ENCODE data around the gene KRT37. TPM values are rescaled to one million over a fixed set of nuclear protein-coding genes. Genes with fewer than 3 reads are reported as not detected.

The KRT37 gene
- total RNA-seq, 1 experiment from 2014 or later, result not detected

DNA sequence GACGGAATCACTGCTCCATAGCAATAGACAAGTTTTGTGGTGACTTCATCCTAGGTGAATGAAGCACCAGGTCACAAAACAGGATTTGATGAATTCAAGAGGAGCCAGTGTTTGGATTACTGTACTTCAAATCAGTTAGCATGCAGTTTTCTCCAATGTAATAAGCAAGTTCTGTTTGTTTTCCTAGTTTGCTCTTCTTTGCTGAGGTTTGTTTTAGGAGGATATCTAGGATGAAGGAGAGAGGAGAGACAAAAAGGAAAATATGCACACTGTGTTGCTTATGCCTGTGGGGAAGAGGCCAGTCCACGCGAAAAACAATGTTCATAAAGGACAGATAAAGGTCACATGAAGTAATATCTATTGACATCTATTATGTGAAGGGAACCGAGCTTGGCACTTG is 9.0 kb downstream of the KRT37 start:
- Histone ChIP-seq H3K4me2 (ENCODE audit: insufficient read depth, insufficient read length, low read length) (no peak overlapping the region), H3K4me1 (ENCODE audit: insufficient read depth, low read length) (peaks cover 4% of the 10 kb centered on the region), H3K56ac (ENCODE audit: insufficient read length, low read depth, low read length) (no peak overlapping the region), H4K8ac (replicated peaks; ENCODE audit: insufficient read length, low read depth, low read length) (no peak overlapping the region), H3K23ac (ENCODE audit: insufficient read length, low read depth, low read length) (no peak overlapping the region), H2AK5ac (ENCODE audit: insufficient read length, low read length) (no peak overlapping the region), H2BK12ac (ENCODE audit: insufficient read length, low read depth, low read length) (no peak overlapping the region), H4K91ac (ENCODE audit: insufficient read length, low read depth, low read length) (no peak overlapping the region), H3K14ac (ENCODE audit: insufficient read depth, low read length) (no peak overlapping the region), H4K20me1 (ENCODE audit: control insufficient read depth, insufficient read depth, insufficient read length) (no peaks in the 10 kb centered on the region), H3K79me1 (ENCODE audit: insufficient read depth, low read depth, low read length, poor library complexity, severe bottlenecking) (no peaks in the 10 kb centered on the region), H3K4ac (ENCODE audit: low read depth, low read length) (no peak overlapping the region), H3K9ac (ENCODE audit: extremely low read depth, insufficient read length, low read length) (no peak overlapping the region), H3K9me3 (ENCODE audit: control insufficient read depth, low read depth, low read length) (no peaks in the 10 kb centered on the region), H2BK15ac (ENCODE audit: low read depth, low read length) (no peak overlapping the region), H3K27ac (ENCODE audit: insufficient read length, low read depth, low read length) (no peak overlapping the region), H2BK20ac (ENCODE audit: low read depth, low read length, poor library complexity, severe bottlenecking) (no peak overlapping the region), H2BK120ac (ENCODE audit: low read depth, low read length, poor library complexity, severe bottlenecking) (no peak overlapping the region), H2AFZ (ENCODE audit: low read length) (no peak overlapping the region), H3K18ac (ENCODE audit: insufficient read length, low read depth, low read length) (no peak overlapping the region), H3K23me2 (ENCODE audit: insufficient read length, low read depth, low read length, poor library complexity, severe bottlenecking) (no peaks in the 10 kb centered on the region), H3K27me3 (ENCODE audit: insufficient read depth, low read length) (no peaks in the 10 kb centered on the region), H3K79me2 (ENCODE audit: insufficient read depth, low read length) (no peaks in the 10 kb centered on the region), H4K5ac (ENCODE audit: insufficient read length, low read depth, low read length) (no peak overlapping the region), H2BK5ac (ENCODE audit: insufficient read length, low read length) (no peak overlapping the region), H3T11ph (ENCODE audit: low read length) (no peak overlapping the region)
- peaks cover 5% of the 10 kb centered on the region; the same call in 1 of the 2 replicates for H3K27me3 Mint-ChIP-seq (ENCODE audit: low read depth)
- TF ChIP-seq, protein P1, sequence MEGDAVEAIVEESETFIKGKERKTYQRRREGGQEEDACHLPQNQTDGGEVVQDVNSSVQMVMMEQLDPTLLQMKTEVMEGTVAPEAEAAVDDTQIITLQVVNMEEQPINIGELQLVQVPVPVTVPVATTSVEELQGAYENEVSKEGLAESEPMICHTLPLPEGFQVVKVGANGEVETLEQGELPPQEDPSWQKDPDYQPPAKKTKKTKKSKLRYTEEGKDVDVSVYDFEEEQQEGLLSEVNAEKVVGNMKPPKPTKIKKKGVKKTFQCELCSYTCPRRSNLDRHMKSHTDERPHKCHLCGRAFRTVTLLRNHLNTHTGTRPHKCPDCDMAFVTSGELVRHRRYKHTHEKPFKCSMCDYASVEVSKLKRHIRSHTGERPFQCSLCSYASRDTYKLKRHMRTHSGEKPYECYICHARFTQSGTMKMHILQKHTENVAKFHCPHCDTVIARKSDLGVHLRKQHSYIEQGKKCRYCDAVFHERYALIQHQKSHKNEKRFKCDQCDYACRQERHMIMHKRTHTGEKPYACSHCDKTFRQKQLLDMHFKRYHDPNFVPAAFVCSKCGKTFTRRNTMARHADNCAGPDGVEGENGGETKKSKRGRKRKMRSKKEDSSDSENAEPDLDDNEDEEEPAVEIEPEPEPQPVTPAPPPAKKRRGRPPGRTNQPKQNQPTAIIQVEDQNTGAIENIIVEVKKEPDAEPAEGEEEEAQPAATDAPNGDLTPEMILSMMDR (conservative IDR thresholded peaks at IDR 0.05), result no peak
- H3K4me3 Mint-ChIP-seq, result no peak overlapping the region
- no peak overlapping the region for H3K27ac Mint-ChIP-seq
- H3K36me3 Mint-ChIP-seq (ENCODE audit: insufficient read depth in 1 of 3, low read depth in 3 of 3), result no peaks in the 10 kb centered on the region
- no peaks in the 10 kb centered on the region for H3K9me3 Mint-ChIP-seq
- peaks cover 36 to 38% of the 10 kb centered on the region in 2 experiments for H3K4me1 Mint-ChIP-seq
- no CpG with 5 or more reads among the region's 4 CpGs for WGBS (ENCODE audit: extremely low coverage, insufficient read length, low lambda C conversion rate)
- no peak for DNase-seq
